ENCODE data around the gene PTGER2.

PTGER2 gene

GRCh38 chr14:52339262-52339661 lies 25.1 kb downstream of the PTGER2 start:
- DNase-seq (ENCODE audit: low read depth) = no peak

GRCh38 chr14:52342849-52343596 lies 28.9 kb downstream of the PTGER2 start:
- DNase-seq (ENCODE audit: low read depth) = no peak

- DNase-seq (ENCODE audit: low read depth) = no peak
Observed at GRCh38 chr14:52346778-52347177, 32.7 kb downstream of the PTGER2 start.

GRCh38 chr14:52348279-52348678 lies 34.2 kb downstream of the PTGER2 start:
- DNase-seq (ENCODE audit: low read depth) = no peak

GRCh38 chr14:52348776-52349175 lies 34.7 kb downstream of the PTGER2 start:
- DNase-seq (ENCODE audit: low read depth) = no peak

GRCh38 chr14:52349731-52350130 lies 35.6 kb downstream of the PTGER2 start:
- DNase-seq (ENCODE audit: low read depth) = no peak

- no peak for DNase-seq (ENCODE audit: low read depth)
Observed at GRCh38 chr14:52350445-52350844, 36.3 kb downstream of the PTGER2 start.

- DNase-seq (ENCODE audit: low read depth) = no peak
Observed at GRCh38 chr14:52351233-52352060, 37.3 kb downstream of the PTGER2 start.

GRCh38 chr14:52352061-52352491 lies 38.0 kb downstream of the PTGER2 start:
- peak; percentile 24 for DNase-seq (ENCODE audit: low read depth)

- DNase-seq (ENCODE audit: low read depth) = no peak
Observed at GRCh38 chr14:52352569-52352968, 38.5 kb downstream of the PTGER2 start.

GRCh38 chr14:52354242-52354641 lies 40.1 kb downstream of the PTGER2 start:
- DNase-seq (ENCODE audit: low read depth) = no peak

GRCh38 chr14:52355016-52355431 lies 40.9 kb downstream of the PTGER2 start:
- no peak for DNase-seq (ENCODE audit: low read depth)

GRCh38 chr14:52355526-52355925 lies 41.4 kb downstream of the PTGER2 start:
- no peak for DNase-seq (ENCODE audit: low read depth)

GRCh38 chr14:52356025-52356424 lies 41.9 kb downstream of the PTGER2 start:
- DNase-seq (ENCODE audit: low read depth) = no peak

GRCh38 chr14:52360831-52361230 lies 46.7 kb downstream of the PTGER2 start:
- no peak for DNase-seq (ENCODE audit: low read depth)

GRCh38 chr14:52363041-52363704 lies 49.1 kb downstream of the PTGER2 start:
- no peak for DNase-seq (ENCODE audit: low read depth)

GRCh38 chr14:52363961-52364360 lies 49.8 kb downstream of the PTGER2 start:
- DNase-seq (ENCODE audit: low read depth) = no peak

- no peak for DNase-seq (ENCODE audit: low read depth)
Observed at GRCh38 chr14:52365071-52365470, 51.0 kb downstream of the PTGER2 start.

GRCh38 chr14:52366796-52367315 lies 52.7 kb downstream of the PTGER2 start:
- no peak for DNase-seq (ENCODE audit: low read depth)

- no peak for DNase-seq (ENCODE audit: low read depth)
Observed at GRCh38 chr14:52369305-52369801, 55.2 kb downstream of the PTGER2 start.

- DNase-seq (ENCODE audit: low read depth) = no peak
Observed at GRCh38 chr14:52370406-52370935, 56.4 kb downstream of the PTGER2 start.

GRCh38 chr14:52377940-52378339 lies 63.8 kb downstream of the PTGER2 start:
- no peak for DNase-seq (ENCODE audit: low read depth)

Measured in activated T-cell treated with anti-CD3 and anti-CD28 coated beads for 24 hours (primary cell).